ENCODE results near the gene MPEG1.

Gene MPEG1

GRCh38 chr11:59174664-59175033 lies 38.1 kb downstream of the MPEG1 start:
- Histone ChIP-seq H3K4me3 (no peak overlapping the region), H3K27ac (no peak overlapping the region), H3K36me3 (no peaks in the 10 kb centered on the region; the same call in 1 of the 2 replicates), H3K4me2 (peak overlapping the region; percentile 99; the same call in 1 of the 2 replicates), H3K9ac (no peak overlapping the region), H3K27me3 (peaks cover 28% of the 10 kb centered on the region), H3K4me1 (peaks cover 32% of the 10 kb centered on the region), H4K20me1 (peaks cover 15% of the 10 kb centered on the region; the same call in 1 of the 2 replicates), H3K9me3 (peaks cover 12% of the 10 kb centered on the region)
- TF ChIP-seq Cebpa-rat (IDR thresholded peaks at IDR 0.05) = no peak

- Histone ChIP-seq H3K27ac (no peak overlapping the region), H3K4me2 (peak overlapping the region; percentile 99)
These were observed 38.6 kb downstream of the MPEG1 start for GRCh38 chr11:59173964-59174663.

GRCh38 chr11:59173080-59173963 lies 39.4 kb downstream of the MPEG1 start:
- Histone ChIP-seq H3K9me3 (no peaks in the 10 kb centered on the region), H3K9ac (peak overlapping the region; percentile 79), H3K36me3 (no peaks in the 10 kb centered on the region; the same call in 1 of the 2 replicates), H3K4me2 (peak overlapping the region; percentile 99), H3K4me3 (peak overlapping the region; percentile 80), H4K20me1 (peaks cover 15% of the 10 kb centered on the region; the same call in 1 of the 2 replicates), H3K27me3 (peaks cover 28% of the 10 kb centered on the region), H3K4me1 (peaks cover 32% of the 10 kb centered on the region), H3K27ac (no peak overlapping the region)
- no peak for TF ChIP-seq Cebpa-rat (IDR thresholded peaks at IDR 0.05)

More at GRCh38 chr11:59173964-59174663, 38.6 kb downstream of the MPEG1 start:
- peaks cover 7% of the 10 kb centered on the region for H3K9me3 ChIP-seq
- no peak overlapping the region; the same call in 1 of the 2 replicates for H3K4me3 ChIP-seq
- TF ChIP-seq Cebpa-rat (IDR thresholded peaks at IDR 0.05) = peak; percentile 78
- peaks cover 32% of the 10 kb centered on the region for H3K4me1 ChIP-seq
- H3K27me3 ChIP-seq = peaks cover 28% of the 10 kb centered on the region
- no peaks in the 10 kb centered on the region; the same call in 1 of the 2 replicates for H3K36me3 ChIP-seq
- no peak overlapping the region for H3K9ac ChIP-seq
- peaks cover 15% of the 10 kb centered on the region; the same call in 1 of the 2 replicates for H4K20me1 ChIP-seq

GRCh38 chr11:59172345-59173079 lies 40.2 kb downstream of the MPEG1 start:
- H3K36me3 ChIP-seq = no peaks in the 10 kb centered on the region; the same call in 1 of the 2 replicates
- peaks cover 15% of the 10 kb centered on the region; the same call in 1 of the 2 replicates for H4K20me1 ChIP-seq
- peak overlapping the region; percentile 80 for H3K4me3 ChIP-seq
- peaks cover 28% of the 10 kb centered on the region for H3K27me3 ChIP-seq
- 0 out of 2 replicates have a peak overlapping the region, but pooled peaks have one; percentile 30 for H3K27ac ChIP-seq
- H3K4me1 ChIP-seq = peaks cover 32% of the 10 kb centered on the region
- peak overlapping the region; percentile 99 for H3K4me2 ChIP-seq
- H3K9me3 ChIP-seq = no peaks in the 10 kb centered on the region
- no peak for TF ChIP-seq Cebpa-rat (IDR thresholded peaks at IDR 0.05)
- H3K9ac ChIP-seq = peak overlapping the region; percentile 79

GRCh38 chr11:59171508-59172322 lies 41.0 kb downstream of the MPEG1 start, which contains the start of gene DTX4:
TSS of gene DTX4 (plus strand) at chr11:59172132. CDS start at chr11:59172596, 464 bp downstream.
- H3K36me3 ChIP-seq = no peaks in the 10 kb centered on the region
- peak within 1 kb of the TSS; percentile 77; the same call in 1 of the 2 replicates for H3K27ac ChIP-seq
- peak within 1 kb of the TSS; percentile 99 for H3K4me2 ChIP-seq
- peak within 1 kb of the TSS; percentile 80 for H3K4me3 ChIP-seq
- H3K4me1 ChIP-seq = peaks cover 32% of the 10 kb centered on the region
- peaks cover 28% of the 10 kb centered on the region for H3K27me3 ChIP-seq
- peaks cover 15% of the 10 kb centered on the region; the same call in 1 of the 2 replicates for H4K20me1 ChIP-seq
- H3K9ac ChIP-seq = peak within 1 kb of the TSS; percentile 79
- no peaks in the 10 kb centered on the region for H3K9me3 ChIP-seq
- TF ChIP-seq Cebpa-rat (IDR thresholded peaks at IDR 0.05) = no peak

- Histone ChIP-seq H3K4me1 (no peaks in the 10 kb centered on the region), H4K20me1 (no peaks in the 10 kb centered on the region), H3K9me3 (no peaks in the 10 kb centered on the region), H3K4me2 (no peak overlapping the region), H3K27ac (no peak overlapping the region), H3K4me3 (no peak overlapping the region), H3K36me3 (no peaks in the 10 kb centered on the region), H3K9ac (no peak overlapping the region), H3K27me3 (no peaks in the 10 kb centered on the region)
- no peak for TF ChIP-seq Cebpa-rat (IDR thresholded peaks at IDR 0.05)
These were observed 48.7 kb downstream of the MPEG1 start for GRCh38 chr11:59164028-59164427.
